ENCODE measurements around the gene SLC39A9. TPM values are rescaled to one million over a fixed set of nuclear protein-coding genes. Genes with fewer than 3 reads are reported as not detected.

SLC39A9 gene
- total and polyA plus RNA-seq, 2 experiments from 2014 or later, result 32.9 to 90.9 TPM

DNA sequence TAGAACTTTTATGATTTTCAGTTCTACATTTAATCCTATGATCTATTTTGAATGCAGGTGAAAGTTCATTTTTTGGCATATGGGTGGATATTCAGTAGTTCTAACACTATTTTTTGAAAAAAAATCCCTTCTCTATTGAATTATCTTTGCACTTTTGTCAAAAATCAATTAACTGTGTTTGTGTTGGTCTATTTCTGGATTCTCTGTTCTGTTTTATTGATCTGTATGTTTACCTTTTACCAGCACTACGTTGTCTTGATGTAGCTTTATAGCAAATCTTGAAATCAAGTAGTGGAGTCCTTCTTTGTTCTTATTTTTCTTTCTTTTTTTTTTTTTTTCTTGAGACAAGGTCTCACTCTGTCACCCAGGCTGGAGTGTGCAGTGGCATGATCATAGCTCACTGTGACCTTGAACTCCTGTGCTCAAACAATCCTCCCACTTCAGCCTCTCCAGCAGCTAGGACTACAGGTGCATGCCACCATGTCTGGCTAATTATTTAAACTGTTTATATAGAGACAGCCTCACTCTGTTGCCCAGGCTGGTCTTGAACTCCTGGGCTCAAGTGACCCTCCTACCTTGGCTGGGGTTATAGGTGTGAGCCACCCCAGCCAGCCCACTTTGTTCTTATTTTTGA lies 31.9 kb downstream of the SLC39A9 start:
- peaks cover 9% of the 10 kb centered on the region for H4K20me1 ChIP-seq (ENCODE audit: insufficient read depth)
- H3K4me3 ChIP-seq, result no peak overlapping the region
- TF ChIP-seq EZH2 (IDR thresholded peaks at IDR 0.05; ENCODE audit: insufficient read depth, poor library complexity, severe bottlenecking) (no peak), EZH2phosphoT487 (IDR thresholded peaks at IDR 0.05; ENCODE audit: insufficient read depth, low read depth) (no peak)
- H3K27me3 ChIP-seq (replicated peaks; ENCODE audit: insufficient read depth), result no peaks in the 10 kb centered on the region
- H3K9ac ChIP-seq, result no peak overlapping the region
- peaks cover 16% of the 10 kb centered on the region; the same call in 1 of the 2 replicates for H3K36me3 ChIP-seq (ENCODE audit: low read depth)
- H3K27ac ChIP-seq, result no peak overlapping the region
- H3K79me2 ChIP-seq (ENCODE audit: insufficient read depth), result peaks cover 98% of the 10 kb centered on the region
- H2AFZ ChIP-seq, result no peak overlapping the region
- in situ Hi-C loops (cut with MboI), result no loop called here
- H3K4me2 ChIP-seq (ENCODE audit: unreplicated experiment), result no peak overlapping the region
- no peak for DNase-seq
- 100% methylated on average over 1 of the region's 1 CpG for WGBS, 2 experiments (ENCODE audit: low coverage in 1 of 2, low lambda C conversion rate in 2 of 2, missing lambda C conversion rate in 2 of 2)
- no peaks in the 10 kb centered on the region for H3K9me2 ChIP-seq (ENCODE audit: insufficient read depth)
- H3K4me1 ChIP-seq (ENCODE audit: insufficient read depth), result no peaks in the 10 kb centered on the region
- no peaks in the 10 kb centered on the region for H3K9me3 ChIP-seq (ENCODE audit: low read depth)
- H3F3A ChIP-seq (ENCODE audit: insufficient read depth), result no peaks in the 10 kb centered on the region

DNA sequence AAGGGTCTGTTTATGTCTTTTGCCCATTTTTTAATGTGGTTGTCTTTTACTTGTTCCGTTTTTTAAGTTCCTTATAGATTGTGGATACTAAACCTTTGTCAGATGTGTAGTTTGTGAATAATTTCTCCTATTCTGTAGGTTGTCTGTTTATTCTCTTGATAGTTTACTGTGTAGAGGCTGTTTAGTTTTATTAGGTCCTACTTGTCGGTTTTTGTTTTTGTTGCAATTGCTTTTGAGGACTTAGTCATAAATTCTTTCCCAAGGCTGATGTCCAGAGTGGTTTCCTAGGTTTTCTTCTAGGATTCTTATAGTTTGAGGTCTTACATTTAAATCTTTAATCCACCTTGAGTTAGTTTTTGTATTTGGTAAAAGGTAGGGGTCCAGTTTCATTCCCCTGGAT lies 33.9 kb downstream of the SLC39A9 start:
- Histone ChIP-seq H3K9ac (no peak overlapping the region), H3K27ac (no peak overlapping the region), H3K9me3 (ENCODE audit: low read depth) (no peaks in the 10 kb centered on the region), H2AFZ (no peak overlapping the region), H3K4me2 (ENCODE audit: unreplicated experiment) (no peak overlapping the region), H3K27me3 (replicated peaks; ENCODE audit: insufficient read depth) (no peaks in the 10 kb centered on the region), H3K79me2 (ENCODE audit: insufficient read depth) (peaks cover 98% of the 10 kb centered on the region), H3K36me3 (ENCODE audit: low read depth) (no peaks in the 10 kb centered on the region), H3K4me1 (ENCODE audit: insufficient read depth) (no peaks in the 10 kb centered on the region), H3K4me3 (no peak overlapping the region), H4K20me1 (ENCODE audit: insufficient read depth) (peaks cover 10% of the 10 kb centered on the region), H3F3A (ENCODE audit: insufficient read depth) (no peaks in the 10 kb centered on the region), H3K9me2 (ENCODE audit: insufficient read depth) (no peaks in the 10 kb centered on the region)
- in situ Hi-C loops (cut with MboI), result no loop called here
- no peak for DNase-seq
- 97% methylated on average over 2 of the region's 2 CpGs for WGBS, 2 experiments (ENCODE audit: low coverage in 1 of 2, low lambda C conversion rate in 2 of 2, missing lambda C conversion rate in 2 of 2)
- TF ChIP-seq EZH2phosphoT487 (IDR thresholded peaks at IDR 0.05; ENCODE audit: insufficient read depth, low read depth) (no peak), EZH2 (IDR thresholded peaks at IDR 0.05; ENCODE audit: insufficient read depth, poor library complexity, severe bottlenecking) (no peak)

DNA sequence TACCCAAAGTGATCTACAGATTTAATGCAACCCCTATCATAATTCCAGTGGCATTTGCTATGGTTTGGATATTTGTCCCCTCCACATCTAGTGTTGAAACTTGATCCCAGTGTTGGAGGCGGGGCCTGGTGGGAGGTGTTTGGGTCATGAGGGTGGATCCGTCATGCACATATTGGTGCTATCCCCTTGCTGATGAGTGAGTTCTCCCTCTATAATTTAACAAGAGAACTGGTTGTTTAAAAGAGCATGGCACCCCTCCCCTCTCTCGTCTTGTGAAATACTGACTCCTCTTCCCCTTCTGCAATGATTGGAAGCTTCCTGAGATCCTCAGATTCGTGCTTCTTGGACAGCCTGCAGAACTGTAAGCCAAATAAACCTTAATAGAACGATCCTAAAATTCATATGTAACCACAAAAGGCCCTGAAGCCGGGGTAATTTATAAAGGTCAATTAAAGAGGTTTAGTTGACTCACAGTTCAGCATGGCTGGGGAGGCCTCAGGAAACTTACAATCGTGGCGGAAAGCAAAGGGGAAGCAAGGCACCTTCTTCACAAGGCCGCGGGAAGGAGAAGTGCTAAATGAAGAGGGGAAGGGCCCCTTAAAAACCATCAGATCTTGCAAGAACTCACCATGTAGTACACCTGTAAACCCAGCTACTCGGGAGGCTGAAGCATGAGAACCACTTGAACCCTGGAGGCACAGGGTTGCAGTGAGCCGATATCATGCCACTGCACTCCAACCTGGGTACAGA lies 41.2 kb downstream of the SLC39A9 start:
- in situ Hi-C loops (cut with MboI), result no loop called here
- 0 out of 2 replicates have a peak, but pooled peaks cover 7% of the 10 kb centered on the region for H4K20me1 ChIP-seq (ENCODE audit: insufficient read depth)

DNA sequence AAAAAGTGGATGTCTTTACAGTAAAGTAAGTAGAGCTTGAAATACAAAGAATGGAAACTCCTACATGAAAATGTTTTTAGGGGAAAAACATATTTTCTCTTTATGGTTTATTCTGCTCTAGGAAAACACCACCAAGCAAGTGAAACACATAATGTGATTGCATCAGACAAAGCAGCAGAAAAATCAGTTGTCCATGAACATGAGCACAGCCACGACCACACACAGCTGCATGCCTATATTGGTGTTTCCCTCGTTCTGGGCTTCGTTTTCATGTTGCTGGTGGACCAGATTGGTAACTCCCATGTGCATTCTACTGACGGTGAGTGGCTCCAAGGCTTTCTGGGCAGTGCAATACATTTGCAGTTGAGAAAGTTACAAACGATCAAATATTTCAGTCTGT lies 43.5 kb downstream of the SLC39A9 start:
- Histone ChIP-seq H4K20me1 (ENCODE audit: insufficient read depth) (no peaks in the 10 kb centered on the region), H2AFZ (no peak overlapping the region), H3K4me1 (ENCODE audit: insufficient read depth) (0 out of 2 replicates have a peak, but pooled peaks cover 5% of the 10 kb centered on the region), H3K27ac (no peak overlapping the region), H3K36me3 (ENCODE audit: low read depth) (no peaks in the 10 kb centered on the region), H3K9me2 (ENCODE audit: insufficient read depth) (no peaks in the 10 kb centered on the region), H3K9me3 (ENCODE audit: low read depth) (no peaks in the 10 kb centered on the region), H3F3A (ENCODE audit: insufficient read depth) (no peaks in the 10 kb centered on the region), H3K4me2 (ENCODE audit: unreplicated experiment) (no peak overlapping the region), H3K4me3 (no peak overlapping the region), H3K79me2 (ENCODE audit: insufficient read depth) (peaks cover 83% of the 10 kb centered on the region), H3K27me3 (replicated peaks; ENCODE audit: insufficient read depth) (no peaks in the 10 kb centered on the region), H3K9ac (no peak overlapping the region)
- 81 to 84% methylated on average over 5 of the region's 5 CpGs for WGBS, 2 experiments (ENCODE audit: low coverage in 1 of 2, low lambda C conversion rate in 2 of 2, missing lambda C conversion rate in 2 of 2)
- in situ Hi-C loops (cut with MboI), result no loop called here
- no peak for DNase-seq
- TF ChIP-seq EZH2 (IDR thresholded peaks at IDR 0.05; ENCODE audit: insufficient read depth, poor library complexity, severe bottlenecking), result no peak
- TF ChIP-seq EZH2phosphoT487 (IDR thresholded peaks at IDR 0.05; ENCODE audit: insufficient read depth, low read depth), result no peak

More for the DNA sequence above, 41.2 kb downstream of the SLC39A9 start:
- Histone ChIP-seq H3K79me2 (ENCODE audit: insufficient read depth) (peaks cover 97% of the 10 kb centered on the region), H3K36me3 (ENCODE audit: low read depth) (no peaks in the 10 kb centered on the region), H3F3A (ENCODE audit: insufficient read depth) (no peaks in the 10 kb centered on the region), H3K9ac (no peak overlapping the region), H3K4me3 (no peak overlapping the region), H2AFZ (no peak overlapping the region), H3K27ac (no peak overlapping the region), H3K27me3 (replicated peaks; ENCODE audit: insufficient read depth) (no peaks in the 10 kb centered on the region), H3K9me2 (ENCODE audit: insufficient read depth) (no peaks in the 10 kb centered on the region), H3K9me3 (ENCODE audit: low read depth) (no peaks in the 10 kb centered on the region), H3K4me1 (ENCODE audit: insufficient read depth) (0 out of 2 replicates have a peak, but pooled peaks cover 5% of the 10 kb centered on the region), H3K4me2 (ENCODE audit: unreplicated experiment) (no peak overlapping the region)
- WGBS, 2 experiments (ENCODE audit: low coverage in 1 of 2, low lambda C conversion rate in 2 of 2, missing lambda C conversion rate in 2 of 2), result 96 to 99% methylated on average over 12 of the region's 12 CpGs
- no peak for DNase-seq
- TF ChIP-seq EZH2 (IDR thresholded peaks at IDR 0.05; ENCODE audit: insufficient read depth, poor library complexity, severe bottlenecking) (no peak), EZH2phosphoT487 (IDR thresholded peaks at IDR 0.05; ENCODE audit: insufficient read depth, low read depth) (no peak)
